Right kidney (tissue), 1 donor: ENCODE measurements around the gene EPHA1.
"Not testable (repeated sequence)": the region's sequence is repeated elsewhere in the genome, so short reads cannot be mapped to it uniquely, and the experiment has no call there.

Source experiments
- DNase-seq: peaks from one replicate; pipeline ENCODE4 v3.0.0-alpha.2; 2016

EPHA1 gene

GRCh38 chr7:143405173-143406001, 3.3 kb downstream of the EPHA1 start:
- peak; percentile 60 for DNase-seq

GRCh38 chr7:143402233-143402632, 6.4 kb downstream of the EPHA1 start:
- DNase-seq: not testable (repeated sequence)

- DNase-seq: no peak
These were observed 7.4 kb downstream of the EPHA1 start for GRCh38 chr7:143401265-143401664.

GRCh38 chr7:143399642-143400041, 9.0 kb downstream of the EPHA1 start:
- no peak for DNase-seq

GRCh38 chr7:143399151-143399550, 9.5 kb downstream of the EPHA1 start:
- no peak for DNase-seq

GRCh38 chr7:143398616-143399015, 10.0 kb downstream of the EPHA1 start:
- DNase-seq: no peak

- no peak for DNase-seq
These were observed 10.7 kb downstream of the EPHA1 start for GRCh38 chr7:143397710-143398530.

GRCh38 chr7:143396625-143397556, 11.8 kb downstream of the EPHA1 start:
- DNase-seq: no peak

- no peak for DNase-seq
These were observed 12.5 kb downstream of the EPHA1 start for GRCh38 chr7:143396182-143396581.

- no peak for DNase-seq
These were observed 13.2 kb downstream of the EPHA1 start for GRCh38 chr7:143395187-143396149.

GRCh38 chr7:143394777-143395176, 13.9 kb downstream of the EPHA1 start:
- no peak for DNase-seq

GRCh38 chr7:143394068-143394467, 14.6 kb downstream of the EPHA1 start:
- no peak for DNase-seq

- DNase-seq: no peak
These were observed 15.2 kb downstream of the EPHA1 start for GRCh38 chr7:143393267-143394041.

GRCh38 chr7:143392875-143393266, 15.8 kb downstream of the EPHA1 start:
- DNase-seq: no peak

GRCh38 chr7:143392427-143392826, 16.2 kb downstream of the EPHA1 start:
- not testable (repeated sequence) for DNase-seq

GRCh38 chr7:143391462-143392404, 16.9 kb downstream of the EPHA1 start:
- no peak for DNase-seq

GRCh38 chr7:143390773-143391317, 17.8 kb downstream of the EPHA1 start:
- no peak for DNase-seq

- no peak for DNase-seq
These were observed 18.4 kb downstream of the EPHA1 start for GRCh38 chr7:143390104-143390772.
